Daoy (cell line): ENCODE data around the gene CPSF6. TPM values are rescaled to one million over a fixed set of nuclear protein-coding genes. Genes with fewer than 3 reads are reported as not detected.
"Not testable (repeated sequence)": the region's sequence is repeated elsewhere in the genome, so short reads cannot be mapped to it uniquely, and the experiment has no call there.

Experiments used
- DNase-seq: peaks from one replicate; pipeline ENCODE4 v3.0.0-alpha.2; 2015; ENCODE audit warnings: low read depth
- total RNA-seq: library from RNA; depleted of rRNA; stranded (reverse); fragments of >200 nt; shearing (Covaris generic); gene quantifications from 2 replicates; pipeline ENCODE4 v1.2.3, GENCODE V29; 2014

CPSF6 gene
- total RNA-seq, 1 experiment from 2014 or later: 30.6 TPM

GRCh38 chr12:69258655-69259054, 19.3 kb downstream of the CPSF6 start:
- DNase-seq: no peak

- no peak for DNase-seq
Observed at GRCh38 chr12:69262264-69262974, 23.1 kb downstream of the CPSF6 start.

GRCh38 chr12:69265205-69265604, 25.8 kb downstream of the CPSF6 start:
- DNase-seq: no peak

- not testable (repeated sequence) for DNase-seq
Observed at GRCh38 chr12:69265633-69266032, 26.3 kb downstream of the CPSF6 start.

- DNase-seq: no peak
Observed at GRCh38 chr12:69266036-69266635, 26.8 kb downstream of the CPSF6 start.

- DNase-seq: no peak
Observed at GRCh38 chr12:69269736-69270135, 30.4 kb downstream of the CPSF6 start.

GRCh38 chr12:69272511-69272910, 33.1 kb downstream of the CPSF6 start:
- DNase-seq: no peak

GRCh38 chr12:69274861-69275260, 35.5 kb downstream of the CPSF6 start:
- DNase-seq: no peak

- DNase-seq: no peak
Observed at GRCh38 chr12:69275471-69275891, 36.1 kb downstream of the CPSF6 start.

GRCh38 chr12:69278814-69279782, 39.7 kb downstream of the CPSF6 start:
- DNase-seq: no peak

GRCh38 chr12:69284131-69284530, 44.8 kb downstream of the CPSF6 start:
- DNase-seq: peak; percentile 91

GRCh38 chr12:69287556-69287955, 48.2 kb downstream of the CPSF6 start:
- no peak for DNase-seq

- DNase-seq: peak; percentile 82
Observed at GRCh38 chr12:69290545-69291277, 51.3 kb downstream of the CPSF6 start.

- DNase-seq: no peak
Observed at GRCh38 chr12:69291278-69291593, 51.9 kb downstream of the CPSF6 start.

- DNase-seq: no peak
Observed at GRCh38 chr12:69298133-69298532, 58.8 kb downstream of the CPSF6 start.

GRCh38 chr12:69298947-69299346, 59.6 kb downstream of the CPSF6 start:
- DNase-seq: no peak

- no peak for DNase-seq
Observed at GRCh38 chr12:69304284-69304683, 64.9 kb downstream of the CPSF6 start.

GRCh38 chr12:69309461-69309860, 70.1 kb downstream of the CPSF6 start:
- no peak for DNase-seq

GRCh38 chr12:69313209-69313608, 73.8 kb downstream of the CPSF6 start:
- no peak for DNase-seq

- DNase-seq: not testable (repeated sequence)
Observed at GRCh38 chr12:69316784-69317183, 77.4 kb downstream of the CPSF6 start.

- DNase-seq: not testable (repeated sequence)
Observed at GRCh38 chr12:69317233-69317632, 77.9 kb downstream of the CPSF6 start.

GRCh38 chr12:69318225-69318624, 78.9 kb downstream of the CPSF6 start:
- no peak for DNase-seq
